ENCODE results near the gene SELENOH. TPM values are rescaled to one million over a fixed set of nuclear protein-coding genes. Genes with fewer than 3 reads are reported as not detected.

The SELENOH gene, protein sequence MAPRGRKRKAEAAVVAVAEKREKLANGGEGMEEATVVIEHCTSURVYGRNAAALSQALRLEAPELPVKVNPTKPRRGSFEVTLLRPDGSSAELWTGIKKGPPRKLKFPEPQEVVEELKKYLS
- 99.1 and 104 TPM in 2 replicates for total RNA-seq

DNA sequence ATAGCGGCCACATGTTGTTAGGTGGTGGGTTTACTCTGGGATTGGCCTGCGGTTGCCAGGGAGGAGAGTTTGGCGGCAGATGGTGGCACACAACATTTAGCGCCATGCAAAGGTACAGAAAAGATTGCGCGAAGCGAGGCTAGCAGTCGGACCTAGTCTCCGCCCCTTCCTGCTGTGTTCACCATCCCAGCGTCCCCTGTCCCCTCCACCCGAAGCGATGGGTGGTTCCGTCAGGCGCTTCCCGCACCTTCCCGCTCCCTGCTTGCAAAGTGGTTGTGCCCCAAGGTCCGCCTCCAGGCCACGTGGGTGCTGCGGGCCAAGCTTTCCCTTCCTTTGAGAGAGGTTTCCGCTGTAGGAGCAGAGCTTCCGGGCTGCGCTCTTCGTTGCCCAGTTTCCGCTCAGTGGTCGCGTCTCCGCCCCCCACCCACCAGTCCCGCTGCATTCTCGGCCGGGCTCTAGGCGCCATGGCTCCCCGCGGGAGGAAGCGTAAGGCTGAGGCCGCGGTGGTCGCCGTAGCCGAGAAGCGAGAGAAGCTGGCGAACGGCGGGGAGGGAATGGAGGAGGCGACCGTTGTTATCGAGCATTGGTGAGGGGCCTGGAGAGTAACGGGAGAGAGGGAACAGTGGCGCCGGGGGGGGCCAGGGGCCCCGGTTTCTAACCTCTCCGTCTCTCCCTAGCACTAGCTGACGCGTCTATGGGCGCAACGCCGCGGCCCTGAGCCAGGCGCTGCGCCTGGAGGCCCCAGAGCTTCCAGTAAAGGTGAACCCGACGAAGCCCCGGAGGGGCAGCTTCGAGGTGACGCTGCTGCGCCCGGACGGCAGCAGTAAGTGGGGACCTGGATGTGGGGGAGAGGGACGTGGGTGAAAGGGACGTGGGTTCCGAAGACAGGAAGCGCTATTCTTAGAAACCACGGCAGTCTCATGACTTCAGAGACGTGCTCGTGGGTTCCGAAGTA is at the start of gene SELENOH:
Gene SELENOH (plus strand): TSS at position 360 of the 955 bp plus-strand sequence. CDS start 105 bp downstream, at position 465.

GRCh38 chr11:57711414-57712255 is 29.7 kb upstream of the SELENOH start, which contains the start of gene MED19:
Gene MED19 (minus strand): TSS chr11:57712215. CDS start chr11:57712179, 36 bp downstream.

DNA sequence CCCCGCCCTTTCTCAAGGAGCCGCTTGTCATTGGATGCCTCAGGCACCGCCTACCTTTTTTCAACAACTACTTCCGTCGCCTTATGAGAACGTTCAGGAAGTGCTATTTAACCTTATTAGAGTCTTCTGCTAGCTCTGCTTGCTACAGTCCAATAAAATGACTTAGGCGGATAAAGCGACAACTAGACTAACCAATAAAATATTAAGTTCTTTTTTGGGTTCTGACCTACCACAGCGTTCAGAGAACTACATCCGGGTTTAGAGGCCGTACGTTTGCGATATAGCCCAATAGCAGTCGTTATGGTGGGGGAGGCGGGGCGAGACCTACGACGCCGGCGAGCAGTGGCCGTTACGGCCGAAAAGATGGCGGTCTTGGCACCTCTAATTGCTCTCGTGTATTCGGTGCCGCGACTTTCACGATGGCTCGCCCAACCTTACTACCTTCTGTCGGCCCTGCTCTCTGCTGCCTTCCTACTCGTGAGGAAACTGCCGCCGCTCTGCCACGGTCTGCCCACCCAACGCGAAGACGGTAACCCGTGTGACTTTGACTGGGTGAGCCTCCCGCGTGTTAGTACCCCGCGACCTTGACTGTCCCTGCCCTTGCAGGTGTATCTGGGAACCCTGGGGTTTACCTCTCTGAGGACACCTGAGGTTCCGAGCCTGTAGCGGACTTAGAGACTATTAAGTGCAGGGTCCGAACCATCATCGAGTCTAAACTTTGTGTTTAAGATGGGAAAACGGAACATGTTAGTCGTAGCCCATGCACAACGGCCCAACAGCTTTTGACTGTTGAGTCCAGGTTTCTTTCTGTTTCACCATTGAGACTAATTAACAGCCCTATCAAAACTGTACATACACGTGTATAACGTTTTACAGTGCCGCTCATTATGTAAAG is 28.8 kb upstream of the SELENOH start, which contains the start of gene TMX2:
Gene TMX2 (plus strand): TSS at position 338 of the 895 bp plus-strand sequence. CDS start 26 bp downstream, at position 364.

GRCh38 chr11:57751676-57752253 is 10.5 kb downstream of the SELENOH start, which contains the start of gene BTBD18:
Gene BTBD18 (minus strand): TSS chr11:57751819. CDS start chr11:57751188, 631 bp downstream.

DNA sequence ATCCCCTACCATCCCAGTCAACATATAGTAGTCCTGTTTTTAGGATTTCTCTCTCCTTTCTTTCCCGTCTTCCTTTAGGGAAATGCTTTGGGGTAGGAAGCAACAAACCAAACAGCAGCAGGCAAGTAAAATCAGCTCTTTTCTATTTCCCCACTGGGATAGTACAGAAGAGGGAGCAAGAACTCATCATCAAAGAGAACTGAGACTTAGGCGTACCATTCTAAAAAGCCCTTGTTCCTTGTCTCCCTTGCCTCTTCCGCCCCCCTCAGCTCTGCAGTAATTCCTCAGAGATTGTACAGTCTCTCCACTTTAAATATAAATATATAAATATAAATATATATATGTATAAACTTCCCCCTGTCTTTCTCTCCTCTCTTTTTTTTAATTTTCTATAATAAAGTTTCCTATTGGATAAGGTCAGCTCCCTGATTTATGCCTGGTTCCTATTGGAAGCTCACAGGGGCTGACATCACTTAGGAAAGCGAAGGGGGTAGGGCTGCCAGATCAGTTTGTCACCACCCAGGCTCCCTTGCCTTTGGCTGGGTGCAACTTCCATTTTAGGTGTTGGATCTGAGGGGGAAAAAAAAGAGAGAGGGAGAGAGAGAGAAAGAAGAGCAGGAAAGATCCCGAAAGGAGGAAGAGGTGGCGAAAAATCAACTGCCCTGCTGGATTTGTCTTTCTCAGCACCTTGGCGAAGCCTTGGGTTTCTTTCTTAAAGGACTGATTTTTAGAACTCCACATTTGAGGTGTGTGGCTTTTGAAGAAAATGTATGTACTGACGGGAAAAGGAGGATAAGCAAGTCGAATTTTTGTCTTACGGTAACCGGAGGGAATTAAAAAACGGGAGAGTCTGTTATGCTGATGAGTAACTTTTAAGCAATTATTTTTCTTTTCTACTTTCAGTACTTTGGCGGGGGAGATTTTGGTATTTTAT is 20.3 kb downstream of the SELENOH start, which contains the start of gene CTNND1:
Gene CTNND1 (plus strand): TSS at position 502 of the 934 bp plus-strand sequence. CDS start 29,677 bp downstream, outside the sequence.

Other genes starting within 250 kb of the SELENOH start
- 23.5 and 25.3 TPM in 2 replicates for gene SLC43A1, start 225.8 kb upstream of the SELENOH start, total RNA-seq
- gene TIMM10, start 210.7 kb upstream of the SELENOH start, total RNA-seq, result 22.4 and 34.1 TPM in 2 replicates
- not detected in 2 replicates for gene SMTNL1, start 203.9 kb upstream of the SELENOH start, total RNA-seq
- 74.5 and 81.5 TPM in 2 replicates for gene UBE2L6, start 173.8 kb upstream of the SELENOH start, total RNA-seq
- gene SERPING1, start 143.8 kb upstream of the SELENOH start, total RNA-seq, result 762 and 840 TPM in 2 replicates
- gene YPEL4, start 91.6 kb upstream of the SELENOH start, total RNA-seq, result 2.5 and 3.2 TPM in 2 replicates
- gene CLP1, start 83.7 kb upstream of the SELENOH start, total RNA-seq, result 11.0 and 14.3 TPM in 2 replicates
- 35.6 and 36.6 TPM in 2 replicates for gene ZDHHC5, start 73.4 kb upstream of the SELENOH start, total RNA-seq
- gene MED19, start 29.3 kb upstream of the SELENOH start, total RNA-seq, result 10.5 TPM in 2 replicates
- gene TMX2, start 28.9 kb upstream of the SELENOH start, total RNA-seq, result 38.9 and 56.1 TPM in 2 replicates
- not detected in 2 replicates for gene BTBD18, start 10.3 kb downstream of the SELENOH start, total RNA-seq
- 59.2 and 68.4 TPM in 2 replicates for gene CTNND1, start 20.3 kb downstream of the SELENOH start, total RNA-seq